ENCODE measurements around the gene NRIP2. TPM values are rescaled to one million over a fixed set of nuclear protein-coding genes. Genes with fewer than 3 reads are reported as not detected.

The NRIP2 gene, protein sequence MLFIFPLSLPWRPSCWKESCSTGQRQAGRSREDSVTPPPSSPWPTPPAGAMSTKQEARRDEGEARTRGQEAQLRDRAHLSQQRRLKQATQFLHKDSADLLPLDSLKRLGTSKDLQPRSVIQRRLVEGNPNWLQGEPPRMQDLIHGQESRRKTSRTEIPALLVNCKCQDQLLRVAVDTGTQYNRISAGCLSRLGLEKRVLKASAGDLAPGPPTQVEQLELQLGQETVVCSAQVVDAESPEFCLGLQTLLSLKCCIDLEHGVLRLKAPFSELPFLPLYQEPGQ
- total RNA-seq (2014; rRNA removed; shearing (Covaris generic)), result not detected in 2 replicates
- not detected in 2 replicates for total RNA-seq (2022)
- percentile 9 among the genes with signal in this experiment for Bru-seq, nascent RNA
- not detected for BruChase-seq, experiment 1, labeled RNA remaining after a 6-hour chase
- BruChase-seq, experiment 2, labeled RNA remaining after a 2-hour chase, result percentile 10 among the genes with signal in this experiment
- long read RNA-seq, result 0 reads

DNA sequence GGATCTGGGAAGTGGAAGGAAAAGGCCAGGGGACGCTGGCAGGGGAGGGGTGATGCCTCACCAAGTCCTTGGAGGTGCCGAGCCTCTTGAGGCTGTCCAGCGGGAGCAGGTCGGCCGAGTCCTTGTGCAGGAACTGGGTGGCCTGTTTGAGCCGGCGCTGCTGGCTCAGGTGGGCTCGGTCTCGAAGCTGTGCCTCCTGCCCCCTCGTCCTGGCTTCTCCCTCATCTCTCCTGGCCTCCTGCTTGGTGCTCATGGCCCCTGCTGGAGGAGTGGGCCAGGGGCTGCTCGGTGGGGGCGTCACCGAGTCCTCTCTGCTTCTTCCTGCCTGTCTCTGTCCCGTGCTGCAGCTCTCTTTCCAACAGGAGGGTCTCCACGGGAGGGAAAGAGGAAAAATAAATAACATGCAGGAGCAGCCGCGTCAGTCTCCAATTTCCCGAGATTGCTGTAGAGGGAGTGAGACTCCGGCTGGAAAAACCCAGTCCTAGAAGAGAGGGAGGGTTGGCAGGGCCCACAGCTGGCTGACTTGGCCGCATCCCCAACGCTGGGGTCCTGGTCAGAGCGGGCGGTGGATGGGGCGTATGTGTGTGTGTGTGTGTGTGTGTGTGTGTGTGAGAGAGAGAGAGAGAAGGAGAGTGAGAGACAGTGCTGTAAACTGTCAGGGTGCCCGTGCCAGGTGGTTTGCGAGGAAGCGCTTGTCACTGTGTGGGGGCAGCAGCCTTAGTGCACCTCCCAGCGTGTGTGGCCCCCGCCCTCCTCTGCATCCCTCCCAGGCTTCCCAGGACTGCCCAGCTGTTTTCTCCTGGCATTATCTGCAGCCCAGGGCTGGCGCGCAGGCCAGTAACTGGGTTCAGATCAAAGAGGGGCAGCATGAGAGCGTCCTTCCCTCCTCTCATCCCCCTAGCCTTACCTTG is at the start of gene NRIP2:
Gene NRIP2 (minus strand): TSS at position 455 of the 911 bp plus-strand sequence. CDS start 52 bp downstream, at position 403.
- Histone ChIP-seq H4K20me1 (ENCODE audit: insufficient read depth, low read length) (no peaks in the 10 kb centered on the region), H3K36me3 (ENCODE audit: insufficient read depth, low read length) (peaks cover 42% of the 10 kb centered on the region), H3K79me2 (ENCODE audit: insufficient read depth, low read depth, low read length) (no peaks in the 10 kb centered on the region), H3K4me3 (ENCODE audit: low read depth, low read length, poor library complexity, severe bottlenecking) (no peak within 1 kb of the TSS), H3K4me2 (ENCODE audit: low read length) (no peak within 1 kb of the TSS), H3K9me2 (ENCODE audit: insufficient read depth, low read length) (no peaks in the 10 kb centered on the region), H3K9me3 (ENCODE audit: low read length) (no peaks in the 10 kb centered on the region), H3K4me1 (ENCODE audit: insufficient read depth, low read length, poor library complexity, severe bottlenecking) (peaks cover 8% of the 10 kb centered on the region), H2AFZ (ENCODE audit: low read length) (no peak within 1 kb of the TSS), H3K27ac (ENCODE audit: low read depth, low read length, poor library complexity, severe bottlenecking) (no peak within 1 kb of the TSS)
- no TSS peak for BruUV-seq (replicated peaks)
- TF ChIP-seq, protein P1, sequence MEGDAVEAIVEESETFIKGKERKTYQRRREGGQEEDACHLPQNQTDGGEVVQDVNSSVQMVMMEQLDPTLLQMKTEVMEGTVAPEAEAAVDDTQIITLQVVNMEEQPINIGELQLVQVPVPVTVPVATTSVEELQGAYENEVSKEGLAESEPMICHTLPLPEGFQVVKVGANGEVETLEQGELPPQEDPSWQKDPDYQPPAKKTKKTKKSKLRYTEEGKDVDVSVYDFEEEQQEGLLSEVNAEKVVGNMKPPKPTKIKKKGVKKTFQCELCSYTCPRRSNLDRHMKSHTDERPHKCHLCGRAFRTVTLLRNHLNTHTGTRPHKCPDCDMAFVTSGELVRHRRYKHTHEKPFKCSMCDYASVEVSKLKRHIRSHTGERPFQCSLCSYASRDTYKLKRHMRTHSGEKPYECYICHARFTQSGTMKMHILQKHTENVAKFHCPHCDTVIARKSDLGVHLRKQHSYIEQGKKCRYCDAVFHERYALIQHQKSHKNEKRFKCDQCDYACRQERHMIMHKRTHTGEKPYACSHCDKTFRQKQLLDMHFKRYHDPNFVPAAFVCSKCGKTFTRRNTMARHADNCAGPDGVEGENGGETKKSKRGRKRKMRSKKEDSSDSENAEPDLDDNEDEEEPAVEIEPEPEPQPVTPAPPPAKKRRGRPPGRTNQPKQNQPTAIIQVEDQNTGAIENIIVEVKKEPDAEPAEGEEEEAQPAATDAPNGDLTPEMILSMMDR (conservative IDR thresholded peaks at IDR 0.05; ENCODE audit: low read length), result no peak
- TF ChIP-seq EZH2phosphoT487 (IDR thresholded peaks at IDR 0.05; ENCODE audit: borderline replicate concordance, low read depth, low read length), result no peak
- POLR2A ChIA-PET, result interaction anchor here (0.5 to 0.6 kb wide), 2 partner anchors 36 to 51 kb away, joined by 3 read pairs; no protein-coding TSS in a partner anchor
- intact Hi-C loops (cut with micrococcal nuclease; ENCODE audit: unreplicated experiment), result no loop called here
- DNase-seq (ENCODE audit: low spot score), result no peak
- CTCF ChIA-PET (ENCODE audit: unreplicated experiment), result interaction anchor here (0.5 kb wide), 1 partner anchor 36 kb away, joined by 3 read pairs; no protein-coding TSS in a partner anchor

GRCh38 chr12:2879853-2880252 is 45.0 kb upstream of the NRIP2 start:
- POLR2A ChIA-PET, result no interaction called here
- intact Hi-C loops (cut with micrococcal nuclease; ENCODE audit: unreplicated experiment), result no loop called here
- Histone ChIP-seq H3K79me2 (ENCODE audit: insufficient read depth, low read depth, low read length) (peaks cover 86% of the 10 kb centered on the region), H3K27ac (ENCODE audit: low read depth, low read length, poor library complexity, severe bottlenecking) (no peak overlapping the region), H2AFZ (ENCODE audit: low read length) (no peak overlapping the region), H4K20me1 (ENCODE audit: insufficient read depth, low read length) (peaks cover 4% of the 10 kb centered on the region; the same call in 1 of the 2 replicates), H3K9me2 (ENCODE audit: insufficient read depth, low read length) (no peaks in the 10 kb centered on the region), H3K4me2 (ENCODE audit: low read length) (no peak overlapping the region), H3K9me3 (ENCODE audit: low read length) (no peaks in the 10 kb centered on the region), H3K4me3 (ENCODE audit: low read depth, low read length, poor library complexity, severe bottlenecking) (no peak overlapping the region), H3K4me1 (ENCODE audit: insufficient read depth, low read length, poor library complexity, severe bottlenecking) (peaks cover 29% of the 10 kb centered on the region), H3K36me3 (ENCODE audit: insufficient read depth, low read length) (peaks cover 55% of the 10 kb centered on the region)
- TF ChIP-seq EZH2phosphoT487 (IDR thresholded peaks at IDR 0.05; ENCODE audit: borderline replicate concordance, low read depth, low read length), result no peak
- TF ChIP-seq, protein P1 (conservative IDR thresholded peaks at IDR 0.05; ENCODE audit: low read length), result no peak
- CTCF ChIA-PET (ENCODE audit: unreplicated experiment), result no interaction called here
- DNase-seq (ENCODE audit: low spot score), result no peak
- BruUV-seq (replicated peaks), result no TSS peak
